ENCODE measurements around the gene RPRML. TPM values are rescaled to one million over a fixed set of nuclear protein-coding genes. Genes with fewer than 3 reads are reported as not detected.

RPRML gene
- total RNA-seq, 1 donor: not detected

- DNase-seq (ENCODE audit: insufficient read length, low spot score, missing footprints): no peak
- H4K20me1 ChIP-seq (ENCODE audit: insufficient read depth, low read length): peaks cover 6% of the 10 kb centered on the region
- H3K4me3 ChIP-seq (ENCODE audit: insufficient read depth, low read length): no peak overlapping the region
- H3K79me2 ChIP-seq (ENCODE audit: insufficient read depth, low read length): no peaks in the 10 kb centered on the region
- TF ChIP-seq, protein P1, sequence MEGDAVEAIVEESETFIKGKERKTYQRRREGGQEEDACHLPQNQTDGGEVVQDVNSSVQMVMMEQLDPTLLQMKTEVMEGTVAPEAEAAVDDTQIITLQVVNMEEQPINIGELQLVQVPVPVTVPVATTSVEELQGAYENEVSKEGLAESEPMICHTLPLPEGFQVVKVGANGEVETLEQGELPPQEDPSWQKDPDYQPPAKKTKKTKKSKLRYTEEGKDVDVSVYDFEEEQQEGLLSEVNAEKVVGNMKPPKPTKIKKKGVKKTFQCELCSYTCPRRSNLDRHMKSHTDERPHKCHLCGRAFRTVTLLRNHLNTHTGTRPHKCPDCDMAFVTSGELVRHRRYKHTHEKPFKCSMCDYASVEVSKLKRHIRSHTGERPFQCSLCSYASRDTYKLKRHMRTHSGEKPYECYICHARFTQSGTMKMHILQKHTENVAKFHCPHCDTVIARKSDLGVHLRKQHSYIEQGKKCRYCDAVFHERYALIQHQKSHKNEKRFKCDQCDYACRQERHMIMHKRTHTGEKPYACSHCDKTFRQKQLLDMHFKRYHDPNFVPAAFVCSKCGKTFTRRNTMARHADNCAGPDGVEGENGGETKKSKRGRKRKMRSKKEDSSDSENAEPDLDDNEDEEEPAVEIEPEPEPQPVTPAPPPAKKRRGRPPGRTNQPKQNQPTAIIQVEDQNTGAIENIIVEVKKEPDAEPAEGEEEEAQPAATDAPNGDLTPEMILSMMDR (IDR thresholded peaks at IDR 0.05; ENCODE audit: extremely low read depth, low read depth, low read length): no peak
- no peak overlapping the region for H3K27ac ChIP-seq (ENCODE audit: low read depth, low read length)
- no peak overlapping the region for H3K4me2 ChIP-seq (ENCODE audit: insufficient read depth, low read length)
- H3K27me3 ChIP-seq (ENCODE audit: insufficient read depth, low read length): peaks cover 38% of the 10 kb centered on the region
- no peaks in the 10 kb centered on the region for H3K9me3 ChIP-seq (ENCODE audit: low read depth, low read length)
- H2AFZ ChIP-seq (ENCODE audit: low read length): no peak overlapping the region
- no peaks in the 10 kb centered on the region for H3K36me3 ChIP-seq (ENCODE audit: insufficient read depth, low read length)
- no peaks in the 10 kb centered on the region for H3K4me1 ChIP-seq (ENCODE audit: insufficient read depth, low read length)
Measured at GRCh38 chr17:46950997-46951621, 27.9 kb downstream of the RPRML start.

GRCh38 chr17:46950342-46950996 is 28.6 kb downstream of the RPRML start:
- no peak overlapping the region for H3K4me2 ChIP-seq (ENCODE audit: insufficient read depth, low read length)
- H3K79me2 ChIP-seq (ENCODE audit: insufficient read depth, low read length): no peaks in the 10 kb centered on the region
- peaks cover 6% of the 10 kb centered on the region for H4K20me1 ChIP-seq (ENCODE audit: insufficient read depth, low read length)
- H3K4me1 ChIP-seq (ENCODE audit: insufficient read depth, low read length): no peaks in the 10 kb centered on the region
- TF ChIP-seq, protein P1 (IDR thresholded peaks at IDR 0.05; ENCODE audit: extremely low read depth, low read depth, low read length): no peak
- H3K27ac ChIP-seq (ENCODE audit: low read depth, low read length): no peak overlapping the region
- H3K4me3 ChIP-seq (ENCODE audit: insufficient read depth, low read length): no peak overlapping the region
- H3K9me3 ChIP-seq (ENCODE audit: low read depth, low read length): no peaks in the 10 kb centered on the region
- no peaks in the 10 kb centered on the region for H3K36me3 ChIP-seq (ENCODE audit: insufficient read depth, low read length)
- DNase-seq (ENCODE audit: insufficient read length, low spot score, missing footprints): no peak
- H2AFZ ChIP-seq (ENCODE audit: low read length): no peak overlapping the region
- H3K27me3 ChIP-seq (ENCODE audit: insufficient read depth, low read length): peaks cover 34% of the 10 kb centered on the region

DNA sequence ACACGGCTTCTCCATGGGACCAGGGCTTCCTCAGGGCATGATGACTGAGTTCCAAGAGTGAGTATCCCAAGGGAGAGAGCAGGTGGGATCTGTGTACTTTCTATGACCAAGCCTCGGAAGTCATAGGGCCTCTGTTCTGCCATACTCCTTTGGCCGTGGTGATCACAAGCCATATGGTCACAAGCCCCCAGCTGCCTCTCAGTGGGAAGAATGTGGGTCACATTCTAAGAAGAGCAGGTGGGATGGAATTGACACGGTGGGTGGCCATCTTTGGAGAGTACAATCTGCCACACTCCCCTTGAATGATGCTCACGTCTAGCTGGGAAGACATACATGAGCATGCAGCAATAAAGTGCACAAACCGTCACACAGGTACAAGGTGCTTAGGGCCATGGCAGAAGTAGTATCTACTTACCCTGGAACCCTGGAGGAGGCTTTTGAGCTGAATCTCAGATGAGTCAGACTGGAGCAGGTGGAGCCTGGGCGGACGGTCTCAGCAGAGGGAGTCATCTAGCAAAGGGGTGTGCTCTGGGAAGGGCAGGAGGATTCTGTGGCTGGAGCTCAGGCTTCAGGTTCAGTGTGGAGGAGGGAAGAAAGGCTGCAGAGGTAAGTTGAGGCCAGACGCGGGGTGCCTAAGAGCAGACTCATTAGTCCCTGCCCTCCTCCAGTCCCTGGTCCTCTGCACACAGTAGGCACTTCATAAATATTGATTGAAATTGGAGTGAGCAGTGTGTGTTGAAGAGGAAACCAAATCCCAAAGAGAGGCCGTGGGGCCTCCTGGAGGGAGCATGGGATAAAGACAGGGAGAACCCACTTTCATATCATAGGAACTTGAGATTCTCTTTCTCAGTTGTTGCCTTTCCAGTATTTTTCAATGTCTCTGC is 29.5 kb downstream of the RPRML start:
- Histone ChIP-seq H3K27me3 (ENCODE audit: insufficient read depth, low read length) (peaks cover 41% of the 10 kb centered on the region), H3K27ac (ENCODE audit: low read depth, low read length) (no peak overlapping the region), H3K4me2 (ENCODE audit: insufficient read depth, low read length) (no peak overlapping the region), H3K4me1 (ENCODE audit: insufficient read depth, low read length) (no peaks in the 10 kb centered on the region), H3K4me3 (ENCODE audit: insufficient read depth, low read length) (no peak overlapping the region), H4K20me1 (ENCODE audit: insufficient read depth, low read length) (peaks cover 9% of the 10 kb centered on the region), H3K79me2 (ENCODE audit: insufficient read depth, low read length) (no peaks in the 10 kb centered on the region), H3K9me3 (ENCODE audit: low read depth, low read length) (no peaks in the 10 kb centered on the region), H3K36me3 (ENCODE audit: insufficient read depth, low read length) (no peaks in the 10 kb centered on the region), H2AFZ (ENCODE audit: low read length) (no peak overlapping the region)
- DNase-seq (ENCODE audit: insufficient read length, low spot score, missing footprints): no peak
- TF ChIP-seq, protein P1 (IDR thresholded peaks at IDR 0.05; ENCODE audit: extremely low read depth, low read depth, low read length): no peak

GRCh38 chr17:46948544-46948943 is 30.5 kb downstream of the RPRML start:
- H3K4me2 ChIP-seq (ENCODE audit: insufficient read depth, low read length): no peak overlapping the region
- peaks cover 41% of the 10 kb centered on the region for H3K27me3 ChIP-seq (ENCODE audit: insufficient read depth, low read length)
- H2AFZ ChIP-seq (ENCODE audit: low read length): no peak overlapping the region
- no peak overlapping the region for H3K4me3 ChIP-seq (ENCODE audit: insufficient read depth, low read length)
- no peaks in the 10 kb centered on the region for H3K9me3 ChIP-seq (ENCODE audit: low read depth, low read length)
- DNase-seq (ENCODE audit: insufficient read length, low spot score, missing footprints): no peak
- H3K36me3 ChIP-seq (ENCODE audit: insufficient read depth, low read length): no peaks in the 10 kb centered on the region
- H3K27ac ChIP-seq (ENCODE audit: low read depth, low read length): no peak overlapping the region
- H3K4me1 ChIP-seq (ENCODE audit: insufficient read depth, low read length): peaks cover 8% of the 10 kb centered on the region
- TF ChIP-seq, protein P1 (IDR thresholded peaks at IDR 0.05; ENCODE audit: extremely low read depth, low read depth, low read length): no peak
- no peaks in the 10 kb centered on the region for H3K79me2 ChIP-seq (ENCODE audit: insufficient read depth, low read length)
- peaks cover 13% of the 10 kb centered on the region for H4K20me1 ChIP-seq (ENCODE audit: insufficient read depth, low read length)

Measured in osteoblast (primary cell).